Activated gamma-delta T cell treated with Interleukin-2 at 50 U/mL for 16 hours (primary cell): ENCODE measurements around the gene TBX6.
A peak's percentile ranks its signal among the peaks of the same experiment; 100 is the strongest.
"Not testable (repeated sequence)": the region's sequence is repeated elsewhere in the genome, so short reads cannot be mapped to it uniquely, and the experiment has no call there.

ENCODE experiments used
- DNase-seq: peaks from one replicate; pipeline ENCODE4 v3.0.0-alpha.2; 2020

Gene TBX6

DNA sequence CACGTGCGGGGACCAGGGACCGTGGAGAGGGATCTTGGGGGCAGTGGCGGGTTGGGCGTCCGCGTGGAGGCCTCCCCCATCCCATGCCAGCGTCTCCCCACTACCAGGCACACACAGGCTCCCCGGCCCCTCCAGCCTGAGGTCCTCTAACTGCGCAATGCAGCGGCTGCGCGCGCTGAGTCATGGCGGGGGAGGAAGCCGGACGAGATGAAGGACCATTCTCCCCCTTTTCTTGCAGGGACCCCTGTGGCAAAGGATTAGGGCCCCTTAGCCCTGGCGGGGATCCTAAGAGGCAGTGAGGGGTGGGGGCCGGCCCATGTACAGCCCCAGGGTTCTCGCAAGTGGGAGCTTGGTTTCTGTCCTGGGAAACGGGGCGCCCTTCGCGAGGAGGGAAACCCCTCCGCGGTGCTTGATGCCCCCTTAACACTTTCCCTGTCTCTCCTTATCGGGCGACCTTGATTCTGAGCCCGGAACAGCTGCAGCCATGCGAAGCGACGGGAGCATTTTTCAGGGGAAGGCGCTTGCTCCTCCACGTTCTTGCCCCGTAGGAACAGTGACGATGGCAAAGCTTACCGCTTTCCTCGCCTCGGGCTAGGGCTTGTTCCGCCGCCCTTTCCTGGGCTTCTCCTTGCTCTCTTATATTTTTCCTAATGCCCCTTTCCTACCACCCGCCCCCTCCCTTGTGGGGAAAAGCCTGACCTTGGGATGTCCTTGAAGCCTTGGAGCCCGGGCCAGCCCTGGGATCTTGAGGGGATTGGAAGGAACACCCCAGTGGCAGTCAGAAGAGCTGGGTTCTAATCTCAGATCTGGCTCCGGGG, 25.6 kb downstream of the TBX6 start:
- peak; percentile 30 for DNase-seq

GRCh38 chr16:30065102-30065942, 26.4 kb downstream of the TBX6 start, which contains the start of gene ALDOA:
Gene ALDOA, plus strand, starts transcription at chr16:30065760. Its CDS starts 1,138 bp downstream, at chr16:30066898.
- DNase-seq = peak; percentile 95

- no peak for DNase-seq
Observed at GRCh38 chr16:30064729-30065101, 27.0 kb downstream of the TBX6 start.

GRCh38 chr16:30063893-30064728, 27.6 kb downstream of the TBX6 start:
- peak; percentile 65 for DNase-seq

DNA sequence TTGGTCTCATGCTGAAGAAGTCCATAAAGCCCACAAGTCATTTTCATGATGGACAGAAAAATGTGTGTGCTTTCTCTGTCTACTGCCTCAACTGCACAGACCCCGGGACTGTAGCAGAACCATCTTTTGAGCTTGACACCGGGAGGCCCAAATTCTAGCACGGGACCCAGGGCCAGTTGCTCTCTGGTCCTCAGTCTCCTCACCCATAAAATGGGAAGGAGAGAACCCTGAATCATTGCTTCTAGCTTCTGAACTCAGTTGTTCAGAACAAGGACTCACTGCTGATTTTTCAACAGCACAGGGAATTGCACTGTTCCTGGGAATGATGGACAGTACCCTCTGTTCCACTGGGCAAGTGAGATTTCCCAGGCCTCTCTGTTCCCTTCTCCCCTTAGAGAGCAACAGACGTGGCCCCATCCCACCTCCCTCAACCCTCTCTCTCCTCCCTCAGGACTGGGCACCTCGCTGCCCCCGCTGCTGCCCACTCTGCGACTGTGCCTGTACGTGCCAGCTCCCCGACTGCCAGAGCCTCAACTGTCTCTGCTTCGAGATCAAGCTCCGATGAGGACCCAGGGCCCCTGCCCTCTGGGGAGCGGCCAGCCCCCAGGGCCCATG, 28.3 kb downstream of the TBX6 start:
- no peak for DNase-seq

DNA sequence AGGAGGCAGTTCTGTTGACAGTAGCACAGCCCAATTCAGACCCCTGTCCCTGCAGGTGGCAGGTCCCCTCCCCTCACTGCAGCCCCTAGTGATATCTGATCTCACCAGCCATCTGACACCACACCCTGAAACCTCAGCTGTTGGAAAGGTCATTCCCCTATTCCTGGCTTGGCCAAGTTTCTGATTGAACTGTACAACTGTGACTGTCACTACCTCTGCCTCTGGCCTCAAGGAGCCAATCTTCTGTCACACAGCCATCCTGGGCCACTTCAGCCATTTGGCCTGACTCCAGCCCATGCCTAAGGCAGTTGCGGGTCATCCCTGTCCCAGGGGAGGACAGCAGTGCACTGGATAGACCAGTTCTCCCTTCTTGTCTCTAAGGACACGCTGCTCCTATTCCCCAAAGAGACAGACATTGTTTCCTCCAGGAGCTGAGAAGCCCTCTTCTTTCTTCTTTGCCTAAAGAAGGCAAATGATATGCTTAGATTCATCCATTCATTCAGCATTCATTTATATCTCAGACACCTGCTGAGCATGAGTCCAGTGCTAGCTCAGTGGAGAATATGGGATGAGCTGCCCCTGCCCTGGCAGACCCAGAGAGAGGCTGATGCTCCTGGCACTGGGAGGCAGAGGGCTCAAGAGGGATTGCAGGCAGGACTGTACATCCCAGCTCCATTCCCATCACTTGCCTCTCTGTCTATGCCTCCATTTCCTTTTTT, 30.7 kb downstream of the TBX6 start:
- DNase-seq = no peak

GRCh38 chr16:30060346-30060745, 31.4 kb downstream of the TBX6 start:
- no peak for DNase-seq

DNA sequence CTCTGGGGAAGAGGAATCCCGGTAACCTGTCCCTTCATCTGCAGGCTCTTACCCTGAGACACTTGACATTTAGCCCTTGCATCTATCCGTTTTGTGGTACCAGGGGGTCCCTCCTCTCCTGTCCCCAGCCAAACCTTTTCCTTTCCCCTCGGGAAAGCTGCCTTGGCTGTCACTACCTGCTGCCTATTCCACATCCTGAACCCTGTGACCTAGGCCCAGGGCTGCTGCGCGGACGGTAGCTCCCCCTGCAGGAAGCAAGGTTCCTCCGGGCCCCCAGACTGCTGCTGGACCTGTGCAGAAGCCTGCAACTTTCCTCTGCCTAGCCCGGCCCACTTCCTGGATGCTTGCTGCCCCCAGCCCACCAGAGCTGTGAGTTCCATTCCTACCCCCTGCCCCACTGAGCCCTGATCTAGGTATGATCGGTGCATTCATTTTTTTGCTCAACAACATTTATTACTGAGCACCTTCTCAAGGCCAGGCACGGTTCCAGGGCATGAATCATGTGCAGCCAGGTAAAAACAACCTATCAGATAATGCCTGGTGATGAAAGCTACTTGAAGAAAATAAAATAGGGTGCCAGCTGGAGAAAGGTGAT, 36.7 kb downstream of the TBX6 start:
- DNase-seq = peak; percentile 33

DNA sequence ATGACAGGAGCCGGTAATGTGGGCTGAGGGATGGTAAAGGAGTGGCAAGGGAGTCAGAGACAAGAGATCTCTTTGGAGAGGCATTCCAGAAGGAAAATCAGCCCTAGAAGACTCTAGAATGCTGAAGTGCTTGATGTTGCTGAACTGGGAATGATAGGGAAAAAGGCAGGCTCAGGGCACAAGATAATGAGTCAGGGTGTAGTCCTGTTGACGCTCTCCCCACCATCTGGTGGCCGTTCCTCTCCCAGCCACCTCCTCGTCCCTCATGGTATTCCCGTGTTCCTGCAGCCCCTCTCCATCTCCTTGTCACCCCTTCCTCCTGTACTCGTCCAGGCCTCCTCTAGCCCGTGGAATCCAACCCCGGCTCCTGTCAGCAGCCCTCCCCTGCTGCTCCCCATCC, 37.3 kb downstream of the TBX6 start:
- DNase-seq = no peak

DNA sequence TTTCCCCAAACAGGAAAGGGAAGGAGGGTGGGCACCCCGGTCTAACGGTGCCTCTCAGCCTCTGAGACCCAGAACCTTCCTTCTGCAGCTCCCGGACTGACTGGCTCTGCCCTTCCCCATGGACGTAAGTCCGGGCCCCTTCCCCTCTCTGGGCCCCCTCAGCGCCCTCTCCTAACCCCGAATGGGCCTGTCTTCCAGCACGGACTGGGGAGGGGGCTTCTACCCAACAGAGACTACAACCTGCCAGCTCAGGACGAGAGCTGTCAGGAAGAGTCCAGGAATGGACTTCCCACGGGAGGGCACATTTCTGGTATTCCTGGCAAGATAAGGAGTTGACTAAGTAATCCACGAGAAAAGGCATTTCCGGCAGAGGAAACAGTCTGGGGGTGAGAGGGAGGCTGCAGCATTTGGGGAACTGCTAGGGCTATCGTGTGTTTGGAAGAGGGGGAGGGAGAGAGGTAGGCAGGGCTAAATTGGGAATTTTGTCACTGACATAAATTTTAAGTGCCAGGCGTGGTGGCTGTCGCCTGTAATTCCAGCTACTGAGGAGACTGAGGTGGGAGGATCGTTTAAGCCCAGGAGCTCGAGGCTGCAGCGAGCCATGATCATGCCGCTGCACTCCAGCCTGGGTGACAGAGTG, 38.2 kb downstream of the TBX6 start:
- no peak for DNase-seq

- peak; percentile 86 for DNase-seq
Observed at GRCh38 chr16:30052671-30053372, 38.9 kb downstream of the TBX6 start.

DNA sequence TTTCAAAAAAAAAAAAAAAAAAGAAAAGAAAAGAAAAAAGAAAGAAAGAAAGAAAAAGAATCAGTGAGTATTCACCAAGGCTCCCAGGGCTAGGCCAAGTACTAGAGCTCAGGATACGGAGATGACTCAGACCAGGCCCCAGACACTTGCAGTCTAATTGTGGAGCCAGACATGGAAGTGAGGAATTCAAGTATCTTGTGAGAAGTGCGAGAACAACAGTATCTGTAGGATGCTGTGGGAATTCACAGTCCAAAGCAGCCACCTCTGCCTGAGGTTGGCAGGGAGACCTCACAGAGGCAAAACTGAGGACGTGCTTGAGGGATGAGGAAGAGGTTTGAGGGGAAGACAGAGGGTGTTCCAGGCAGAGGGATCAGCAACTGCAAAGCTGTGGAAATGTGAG, 40.2 kb downstream of the TBX6 start:
- no peak for DNase-seq

GRCh38 chr16:30049871-30050270, 41.9 kb downstream of the TBX6 start:
- no peak for DNase-seq

- no peak for DNase-seq
Observed at GRCh38 chr16:30046588-30046987, 45.1 kb downstream of the TBX6 start.

GRCh38 chr16:30046178-30046577, 45.5 kb downstream of the TBX6 start:
- no peak for DNase-seq

DNA sequence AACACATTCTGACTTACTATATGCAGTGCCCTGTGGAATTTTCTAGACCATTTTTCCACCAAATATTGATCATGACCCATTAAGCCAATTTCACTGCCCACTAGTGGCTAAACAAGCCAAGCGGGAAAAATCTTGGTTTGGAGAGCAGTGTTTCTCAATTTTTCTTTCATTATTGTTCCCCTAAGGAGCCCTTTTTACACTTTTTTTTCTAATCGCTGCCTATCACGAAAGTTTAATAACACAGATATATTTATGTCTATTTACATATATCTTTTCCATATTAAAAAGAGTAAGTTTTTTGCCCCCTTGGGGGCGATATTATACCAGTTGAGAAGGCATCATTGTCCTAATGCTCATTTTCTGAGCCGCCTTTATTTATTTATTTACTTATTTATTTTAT, 49.9 kb downstream of the TBX6 start:
- DNase-seq = no peak

GRCh38 chr16:30040690-30041089, 51.0 kb downstream of the TBX6 start:
- DNase-seq = not testable (repeated sequence)

DNA sequence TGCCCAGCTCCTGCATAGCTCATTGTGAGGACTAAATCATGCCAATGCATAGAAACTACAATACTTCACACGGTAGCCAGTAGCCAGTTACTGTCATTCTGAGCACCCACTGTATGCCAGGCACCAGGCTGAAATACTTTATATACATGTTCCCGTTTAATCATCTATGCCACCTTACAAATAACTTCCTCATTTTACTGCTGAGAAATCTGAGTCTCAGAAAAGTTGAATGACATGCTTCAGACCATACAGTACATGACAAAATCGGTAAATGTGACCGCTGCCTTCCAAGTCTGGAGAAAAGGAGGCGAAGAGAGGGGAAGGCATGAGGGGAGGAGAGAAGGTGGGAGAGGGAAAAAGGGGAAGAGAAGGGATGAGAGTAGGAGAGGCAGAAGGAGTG, 51.5 kb downstream of the TBX6 start:
- DNase-seq = no peak
